GM21423 (cell line): ENCODE data around the gene ARHGEF4.

Source experiments
- ATAC-seq: cut with Tn5 transposase; IDR thresholded peaks from one replicate; pipeline ENCODE4 v1.9.1; 2021; ENCODE audit warnings: mild to moderate bottlenecking, moderate library complexity; ENCODE audit not compliant: unreplicated experiment

ARHGEF4 gene

GRCh38 chr2:130915149-130915548, 78.4 kb downstream of the ARHGEF4 start:
- no peak for ATAC-seq

- no peak for ATAC-seq
Observed at GRCh38 chr2:130915595-130916437, 79.1 kb downstream of the ARHGEF4 start.

- ATAC-seq, result no peak
Observed at GRCh38 chr2:130916438-130916705, 79.7 kb downstream of the ARHGEF4 start.

GRCh38 chr2:130917006-130917688, 80.4 kb downstream of the ARHGEF4 start:
- no peak for ATAC-seq

GRCh38 chr2:130918393-130918792, 81.7 kb downstream of the ARHGEF4 start:
- ATAC-seq, result no peak

- no peak for ATAC-seq
Observed at GRCh38 chr2:130920415-130921163, 83.9 kb downstream of the ARHGEF4 start.

- no peak for ATAC-seq
Observed at GRCh38 chr2:130921164-130921476, 84.4 kb downstream of the ARHGEF4 start.

GRCh38 chr2:130922417-130922816, 85.7 kb downstream of the ARHGEF4 start:
- no peak for ATAC-seq

- ATAC-seq, result no peak
Observed at GRCh38 chr2:130928385-130928784, 91.7 kb downstream of the ARHGEF4 start.

GRCh38 chr2:130930740-130931659, 94.3 kb downstream of the ARHGEF4 start:
- ATAC-seq, result no peak

GRCh38 chr2:130933501-130933900, 96.8 kb downstream of the ARHGEF4 start:
- ATAC-seq, result no peak

- no peak for ATAC-seq
Observed at GRCh38 chr2:130936451-130936850, 99.7 kb downstream of the ARHGEF4 start.

- no peak for ATAC-seq
Observed at GRCh38 chr2:130947967-130948366, 111.3 kb downstream of the ARHGEF4 start.

GRCh38 chr2:130949954-130950353, 113.2 kb downstream of the ARHGEF4 start:
- ATAC-seq, result no peak

GRCh38 chr2:130951018-130951417, 114.3 kb downstream of the ARHGEF4 start:
- ATAC-seq, result peak; percentile 92

- ATAC-seq, result no peak
Observed at GRCh38 chr2:130954873-130955272, 118.2 kb downstream of the ARHGEF4 start.

- no peak for ATAC-seq
Observed at GRCh38 chr2:130957915-130958314, 121.2 kb downstream of the ARHGEF4 start.

- ATAC-seq, result no peak
Observed at GRCh38 chr2:130963196-130963848, 126.6 kb downstream of the ARHGEF4 start.

GRCh38 chr2:130963849-130964793, 127.4 kb downstream of the ARHGEF4 start:
- no peak for ATAC-seq
